Measurements from ENCODE around the gene EML4. TPM values are rescaled to one million over a fixed set of nuclear protein-coding genes. Genes with fewer than 3 reads are reported as not detected.

The EML4 gene
- total and polyA plus RNA-seq, 9 of the 15 experiments (the other 6 are each of a cell fraction or from before 2014, with no cell fraction given): 14.7 to 48.3 (median 36.5) TPM

DNA sequence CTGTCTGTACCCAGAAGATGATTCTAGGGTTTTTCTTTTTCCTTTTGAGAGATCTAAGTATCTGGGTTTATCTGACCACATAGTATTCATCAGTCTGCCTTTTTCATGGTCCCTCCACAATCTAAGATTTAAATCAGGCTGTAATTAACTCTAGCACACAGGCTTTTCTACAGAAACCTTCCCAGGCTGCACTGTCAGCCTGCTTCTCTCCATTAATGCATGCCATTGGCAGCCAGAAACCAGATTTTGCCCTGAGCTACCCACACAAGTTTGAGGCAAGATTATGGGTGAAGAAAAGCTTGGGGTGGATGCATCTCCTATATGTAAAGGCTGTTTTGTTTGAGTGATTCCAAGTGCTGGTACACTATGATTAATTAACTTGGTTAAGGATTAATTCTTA is 45.7 kb upstream of the EML4 start (continued):
- TF ChIP-seq, protein P1, sequence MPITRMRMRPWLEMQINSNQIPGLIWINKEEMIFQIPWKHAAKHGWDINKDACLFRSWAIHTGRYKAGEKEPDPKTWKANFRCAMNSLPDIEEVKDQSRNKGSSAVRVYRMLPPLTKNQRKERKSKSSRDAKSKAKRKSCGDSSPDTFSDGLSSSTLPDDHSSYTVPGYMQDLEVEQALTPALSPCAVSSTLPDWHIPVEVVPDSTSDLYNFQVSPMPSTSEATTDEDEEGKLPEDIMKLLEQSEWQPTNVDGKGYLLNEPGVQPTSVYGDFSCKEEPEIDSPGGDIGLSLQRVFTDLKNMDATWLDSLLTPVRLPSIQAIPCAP (CRISPR knock-in tag; IDR thresholded peaks at IDR 0.05; ENCODE audit: borderline replicate concordance): no peak

DNA sequence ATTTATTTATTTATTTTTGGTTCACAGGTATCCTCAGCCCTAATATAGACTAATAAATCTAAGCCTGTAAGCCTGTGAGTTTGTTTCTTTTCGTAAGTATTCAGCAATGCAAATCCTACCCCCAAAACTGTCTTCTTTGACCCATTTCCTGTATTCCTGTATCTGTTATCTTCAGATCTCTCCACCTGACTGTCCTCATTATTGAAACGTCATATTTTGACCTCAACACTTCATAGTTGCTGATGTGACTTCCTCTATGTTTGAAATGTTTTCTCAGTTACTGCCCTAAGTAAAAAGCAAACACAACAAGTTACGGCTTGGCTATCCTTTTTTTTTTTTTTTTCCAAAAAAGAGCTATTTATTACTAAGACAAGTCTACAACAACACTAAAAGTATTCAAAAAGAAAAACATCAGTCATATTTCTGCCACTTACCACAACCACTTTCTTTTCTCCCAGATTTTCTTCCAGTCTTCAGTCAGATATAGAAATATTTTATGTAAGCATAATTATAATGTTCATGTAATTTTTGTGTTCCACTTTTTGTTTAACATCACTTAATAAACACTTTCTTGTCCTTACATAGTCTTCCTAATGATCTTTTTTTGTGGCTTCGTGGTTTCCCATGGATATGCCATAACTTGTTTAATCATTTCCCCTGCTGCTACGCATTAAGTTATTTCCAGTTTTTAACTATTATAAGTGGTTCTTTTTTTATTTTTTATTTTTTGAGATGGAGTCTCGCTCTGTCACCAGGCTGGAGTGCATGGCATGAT is 45.0 kb upstream of the EML4 start:
- Histone ChIP-seq H3K9me3 (replicated peaks; ENCODE audit: control insufficient read depth, insufficient read depth, low read depth, low read length) (no peaks in the 10 kb centered on the region), H3K4me1 (replicated peaks in 1 of 2; ENCODE audit: control insufficient read depth in 2 of 2, insufficient read depth in 2 of 2, low read length in 2 of 2) (peaks cover 6 to 8% of the 10 kb centered on the region in 2 experiments; a peak in 3 of 5 replicates), H3K4me2 (ENCODE audit: insufficient read depth, low read length) (no peak overlapping the region), H3K4me3 (no peak overlapping the region), H3K36me3 (ENCODE audit: control insufficient read depth, insufficient read depth, low read length) (no peaks in the 10 kb centered on the region), H2AFZ (ENCODE audit: low read depth, low read length) (no peak overlapping the region), H4K20me1 (replicated peaks; ENCODE audit: control insufficient read depth, insufficient read depth, low read length) (no peaks in the 10 kb centered on the region), H3K9ac (ENCODE audit: insufficient read depth in 1 of 2, low read depth in 2 of 2, low read length in 2 of 2) (no peak overlapping the region), H3K79me2 (ENCODE audit: control insufficient read depth, insufficient read depth, low read length) (no peaks in the 10 kb centered on the region), H3K27ac (ENCODE audit: extremely low read depth, low read depth, low read length) (no peak overlapping the region), H3K27me3 (ENCODE audit: control insufficient read depth in 2 of 2, insufficient read depth in 2 of 2, low read length in 2 of 2) (peaks cover 8 to 11% of the 10 kb centered on the region in 2 experiments; a peak in 3 of 5 replicates), H3K9me1 (ENCODE audit: control insufficient read depth, insufficient read depth, low read length) (no peaks in the 10 kb centered on the region)
- POLR2A ChIA-PET: interaction anchor here (0.7 to 1.0 kb wide), 2 partner anchors 11 to 85 kb away, joined by 3 to 4 read pairs; no protein-coding TSS in a partner anchor
- peak; percentile 55 for FAIRE-seq
- DNase-seq (ENCODE audit: extremely low read depth in 1 of 4, low spot score in 3 of 4): no peak
- intact Hi-C loops (cut with micrococcal nuclease): no loop called here
- ATAC-seq: no peak
- CTCF ChIA-PET (ENCODE audit: low intra/inter-chr PET ratio): no interaction called here
- TF ChIP-seq NFIC (IDR thresholded peaks at IDR 0.05) (no peak), GABPA (tag; conservative IDR thresholded peaks at IDR 0.05; ENCODE audit: low read depth) (0 out of 2 replicates have a peak, but pooled peaks have one; percentile 36), FOXK1 (CRISPR knock-in tag; IDR thresholded peaks at IDR 0.05; ENCODE audit: borderline replicate concordance) (no peak), NR2C2 (CRISPR knock-in tag; IDR thresholded peaks at IDR 0.05) (no peak), NR2C2 (tag; IDR thresholded peaks at IDR 0.05) (0 out of 2 replicates have a peak, but pooled peaks have one; percentile 19), MAFK (IDR thresholded peaks at IDR 0.05; ENCODE audit: low read length) (no peak), PRPF4 (IDR thresholded peaks at IDR 0.05; ENCODE audit: insufficient read depth, low read depth, low read length, poor library complexity, severe bottlenecking) (no peak), CREM (IDR thresholded peaks at IDR 0.05; ENCODE audit: low read depth) (peak; percentile 62)
- no TSS peak for BruUV-seq (replicated peaks)
- WGBS (ENCODE audit: insufficient coverage, low coverage, missing lambda C conversion rate): 8% methylated on average over 6 of the region's 6 CpGs
- in situ Hi-C loops (cut with MboI): no loop called here
